GM18517 (cell line): ENCODE measurements around the gene ACACA.

Experiments
- ATAC-seq: cut with Tn5 transposase; IDR thresholded peaks from one replicate; pipeline ENCODE4 v1.9.1; 2021; ENCODE audit warnings: mild to moderate bottlenecking, moderate library complexity; ENCODE audit not compliant: unreplicated experiment

ACACA gene

GRCh38 chr17:37109731-37110710 lies 296.6 kb downstream of the ACACA start:
- ATAC-seq: no peak

GRCh38 chr17:37109106-37109505 lies 297.5 kb downstream of the ACACA start:
- no peak for ATAC-seq

GRCh38 chr17:37107406-37108083 lies 299.1 kb downstream of the ACACA start:
- ATAC-seq: no peak

- no peak for ATAC-seq
Measured at GRCh38 chr17:37106049-37106448, 300.6 kb downstream of the ACACA start.

GRCh38 chr17:37103231-37103630 lies 303.4 kb downstream of the ACACA start:
- ATAC-seq: no peak

GRCh38 chr17:37101306-37101705 lies 305.3 kb downstream of the ACACA start:
- no peak for ATAC-seq

GRCh38 chr17:37100231-37100630 lies 306.4 kb downstream of the ACACA start:
- ATAC-seq: no peak

- ATAC-seq: no peak
Measured at GRCh38 chr17:37098910-37099664, 307.5 kb downstream of the ACACA start.

- no peak for ATAC-seq
Measured at GRCh38 chr17:37098152-37098551, 308.5 kb downstream of the ACACA start.

GRCh38 chr17:37097154-37097553 lies 309.5 kb downstream of the ACACA start:
- ATAC-seq: no peak

- no peak for ATAC-seq
Measured at GRCh38 chr17:37096071-37096470, 310.6 kb downstream of the ACACA start.

- no peak for ATAC-seq
Measured at GRCh38 chr17:37094391-37094790, 312.2 kb downstream of the ACACA start.

- ATAC-seq: no peak
Measured at GRCh38 chr17:37092701-37093100, 313.9 kb downstream of the ACACA start.

GRCh38 chr17:37092071-37092470 lies 314.6 kb downstream of the ACACA start:
- ATAC-seq: no peak

GRCh38 chr17:37090941-37091340 lies 315.7 kb downstream of the ACACA start:
- no peak for ATAC-seq

- ATAC-seq: no peak
Measured at GRCh38 chr17:37089956-37090355, 316.7 kb downstream of the ACACA start.

- ATAC-seq: no peak
Measured at GRCh38 chr17:37088913-37089312, 317.7 kb downstream of the ACACA start.

- ATAC-seq: no peak
Measured at GRCh38 chr17:37088459-37088858, 318.2 kb downstream of the ACACA start.

- no peak for ATAC-seq
Measured at GRCh38 chr17:37087683-37088082, 319.0 kb downstream of the ACACA start.

GRCh38 chr17:37086948-37087347 lies 319.7 kb downstream of the ACACA start:
- ATAC-seq: no peak

GRCh38 chr17:37086334-37086733 lies 320.3 kb downstream of the ACACA start:
- ATAC-seq: no peak
